HEK293 (cell line): Measurements from ENCODE around the gene TRAF3.

Source experiments
- CTCF ChIP-seq: fragments of 450-650 bp; formaldehyde crosslinking; IDR thresholded peaks from 2 replicates; pipeline ENCODE4 v1.5.1; 2016; ENCODE audit warnings: missing biosample characterization, missing genetic modification characterization
- TF ChIP-seq, protein P1 (sequence below): fragments of 450-650 bp; formaldehyde crosslinking; IDR thresholded peaks from 2 replicates; pipeline ENCODE4 v1.5.1; 2016; ENCODE audit warnings: missing biosample characterization, missing genetic modification characterization, low read depth
- TF ChIP-seq, protein P2 (sequence below): sonication (generic); formaldehyde crosslinking; IDR thresholded peaks from 2 replicates; pipeline ENCODE4 v1.8.1; 2022; ENCODE audit warnings: mild to moderate bottlenecking, moderate library complexity, missing genetic modification reagents

GRCh38 chr14:102943454-102943853 is 166.2 kb downstream of the TRAF3 start:
- TF ChIP-seq, protein P1, sequence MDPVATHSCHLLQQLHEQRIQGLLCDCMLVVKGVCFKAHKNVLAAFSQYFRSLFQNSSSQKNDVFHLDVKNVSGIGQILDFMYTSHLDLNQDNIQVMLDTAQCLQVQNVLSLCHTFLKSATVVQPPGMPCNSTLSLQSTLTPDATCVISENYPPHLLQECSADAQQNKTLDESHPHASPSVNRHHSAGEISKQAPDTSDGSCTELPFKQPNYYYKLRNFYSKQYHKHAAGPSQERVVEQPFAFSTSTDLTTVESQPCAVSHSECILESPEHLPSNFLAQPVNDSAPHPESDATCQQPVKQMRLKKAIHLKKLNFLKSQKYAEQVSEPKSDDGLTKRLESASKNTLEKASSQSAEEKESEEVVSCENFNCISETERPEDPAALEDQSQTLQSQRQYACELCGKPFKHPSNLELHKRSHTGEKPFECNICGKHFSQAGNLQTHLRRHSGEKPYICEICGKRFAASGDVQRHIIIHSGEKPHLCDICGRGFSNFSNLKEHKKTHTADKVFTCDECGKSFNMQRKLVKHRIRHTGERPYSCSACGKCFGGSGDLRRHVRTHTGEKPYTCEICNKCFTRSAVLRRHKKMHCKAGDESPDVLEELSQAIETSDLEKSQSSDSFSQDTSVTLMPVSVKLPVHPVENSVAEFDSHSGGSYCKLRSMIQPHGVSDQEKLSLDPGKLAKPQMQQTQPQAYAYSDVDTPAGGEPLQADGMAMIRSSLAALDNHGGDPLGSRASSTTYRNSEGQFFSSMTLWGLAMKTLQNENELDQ: no peak
- no peak for TF ChIP-seq CTCF
- TF ChIP-seq, protein P2, sequence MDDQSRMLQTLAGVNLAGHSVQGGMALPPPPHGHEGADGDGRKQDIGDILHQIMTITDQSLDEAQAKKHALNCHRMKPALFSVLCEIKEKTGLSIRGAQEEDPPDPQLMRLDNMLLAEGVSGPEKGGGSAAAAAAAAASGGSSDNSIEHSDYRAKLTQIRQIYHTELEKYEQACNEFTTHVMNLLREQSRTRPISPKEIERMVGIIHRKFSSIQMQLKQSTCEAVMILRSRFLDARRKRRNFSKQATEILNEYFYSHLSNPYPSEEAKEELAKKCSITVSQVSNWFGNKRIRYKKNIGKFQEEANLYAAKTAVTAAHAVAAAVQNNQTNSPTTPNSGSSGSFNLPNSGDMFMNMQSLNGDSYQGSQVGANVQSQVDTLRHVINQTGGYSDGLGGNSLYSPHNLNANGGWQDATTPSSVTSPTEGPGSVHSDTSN: no peak
